ENCODE measurements around the gene SLC29A2. TPM values are rescaled to one million over a fixed set of nuclear protein-coding genes. Genes with fewer than 3 reads are reported as not detected.

Gene SLC29A2
- 10 to 100 TPM in 5 of 6 donors, 1 to 10 TPM in 1; 8.3 to 20.5 (median 13.1) TPM for total RNA-seq

GRCh38 chr11:66371627-66372415 is at the start of gene SLC29A2:
SLC29A2 (minus strand) TSS chr11:66371760; CDS start chr11:66371591, 169 bp downstream.
- peaks cover 0 to 4% (median 2%) of the 10 kb centered on the region in 4 donors for H3K36me3 ChIP-seq
- no peaks in the 10 kb centered on the region for H3K9me3 ChIP-seq
- DNase-seq (peak; percentile 92 to 95), ATAC-seq (ENCODE audit: low FRiP score in 2 of 2) (peak; percentile 84 to 92)
- peaks cover 0 to 14% (median 0%) of the 10 kb centered on the region in 4 donors for H3K27me3 ChIP-seq
- no peak for TF ChIP-seq CTCF (IDR thresholded peaks at IDR 0.05)
- peak in 1 of 2 donors; percentile 12 for TF ChIP-seq POLR2AphosphoS5 (IDR thresholded peaks at IDR 0.05)
- no peak for TF ChIP-seq EP300 (IDR thresholded peaks at IDR 0.05)
- TF ChIP-seq POLR2A (IDR thresholded peaks at IDR 0.05), result peak in 1 of 4 donors; percentile 59
- H3K27ac ChIP-seq, result peak within 1 kb of the TSS; percentile 79 to 87 (median 83)
- peak within 1 kb of the TSS; percentile 68 to 85 (median 80) for H3K4me3 ChIP-seq
- peaks cover 4 to 31% (median 20%) of the 10 kb centered on the region in 4 donors for H3K4me1 ChIP-seq
- WGBS, 2 donors, result 0 to 1% methylated on average over 28 to 35 of the region's 72 CpGs

- H3K27me3 ChIP-seq, result peaks cover 0 to 10% (median 2%) of the 10 kb centered on the region in 4 donors
- H3K36me3 ChIP-seq, result no peaks in the 10 kb centered on the region
- H3K27ac ChIP-seq, result no peak within 1 kb of the TSS
- no peaks in the 10 kb centered on the region for H3K9me3 ChIP-seq
- H3K4me1 ChIP-seq, result peaks cover 0 to 14% (median 5%) of the 10 kb centered on the region in 4 donors
- 6 to 11% methylated on average over 24 to 57 of the region's 71 CpGs for WGBS, 2 donors
- ATAC-seq (ENCODE audit: low FRiP score in 2 of 2), result no peak
- TF ChIP-seq EP300 (IDR thresholded peaks at IDR 0.05) (no peak), POLR2AphosphoS5 (IDR thresholded peaks at IDR 0.05) (no peak), POLR2A (IDR thresholded peaks at IDR 0.05) (no peak), CTCF (IDR thresholded peaks at IDR 0.05) (no peak)
- H3K4me3 ChIP-seq, result no peak within 1 kb of the TSS
- peak in 1 of 2 donors; percentile 63 for DNase-seq
Measured at GRCh38 chr11:66420671-66421476, 49.3 kb upstream of the SLC29A2 start, which contains the start of gene NPAS4. NPAS4 (plus strand) TSS chr11:66421035; CDS start chr11:66421180, 145 bp downstream.

- Histone ChIP-seq H3K27ac (no peak overlapping the region), H3K27me3 (peaks cover 0 to 10% (median 2%) of the 10 kb centered on the region in 4 donors), H3K9me3 (no peaks in the 10 kb centered on the region), H3K4me3 (no peak overlapping the region), H3K36me3 (no peaks in the 10 kb centered on the region), H3K4me1 (peaks cover 0 to 14% (median 5%) of the 10 kb centered on the region in 4 donors)
- 7 to 17% methylated on average over 3 to 10 of the region's 30 CpGs for WGBS, 2 donors
- ATAC-seq (ENCODE audit: low FRiP score in 2 of 2), result no peak
- peak in 1 of 2 donors; percentile 73 for DNase-seq
- no peak for TF ChIP-seq EP300 (IDR thresholded peaks at IDR 0.05)
- no peak for TF ChIP-seq CTCF (IDR thresholded peaks at IDR 0.05)
- TF ChIP-seq POLR2AphosphoS5 (IDR thresholded peaks at IDR 0.05), result no peak
- TF ChIP-seq POLR2A (IDR thresholded peaks at IDR 0.05), result no peak
Measured at GRCh38 chr11:66419825-66420224, 48.3 kb upstream of the SLC29A2 start.

- 47 to 48% methylated on average over 3 of the region's 3 CpGs for WGBS, 2 donors
- H3K4me1 ChIP-seq, result peaks cover 0 to 14% (median 5%) of the 10 kb centered on the region in 4 donors
- ATAC-seq (ENCODE audit: low FRiP score in 2 of 2) (no peak), DNase-seq (no peak)
- H3K4me3 ChIP-seq, result no peak overlapping the region
- peaks cover 0 to 10% (median 2%) of the 10 kb centered on the region in 4 donors for H3K27me3 ChIP-seq
- no peaks in the 10 kb centered on the region for H3K9me3 ChIP-seq
- H3K27ac ChIP-seq, result no peak overlapping the region
- TF ChIP-seq CTCF (IDR thresholded peaks at IDR 0.05) (no peak), EP300 (IDR thresholded peaks at IDR 0.05) (no peak), POLR2A (IDR thresholded peaks at IDR 0.05) (no peak), POLR2AphosphoS5 (IDR thresholded peaks at IDR 0.05) (no peak)
- H3K36me3 ChIP-seq, result no peaks in the 10 kb centered on the region
Measured at GRCh38 chr11:66418986-66419308, 47.4 kb upstream of the SLC29A2 start.

All from upper lobe of left lung (tissue), 6 donors.